ENCODE results near the gene PPARA.

DNA sequence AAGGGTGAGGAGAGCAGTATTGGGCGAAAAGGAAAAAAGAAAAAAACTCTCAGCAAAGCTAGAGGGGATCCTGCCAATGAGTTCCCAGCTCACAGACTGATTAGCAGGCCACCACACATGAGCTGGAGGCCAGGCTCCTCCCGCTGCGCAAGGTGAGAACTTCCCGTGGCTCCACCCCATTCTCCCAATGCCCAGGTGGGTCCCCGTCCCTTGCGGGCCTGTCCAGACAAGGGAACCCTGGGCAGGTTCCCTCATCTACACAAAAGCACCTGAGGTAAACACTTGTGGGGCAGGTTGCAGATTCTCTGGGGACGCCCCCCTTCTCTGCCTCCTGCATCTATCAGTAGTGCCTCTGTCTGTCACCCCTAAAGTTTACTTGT lies 53.3 kb downstream of the PPARA start:
- TF ChIP-seq POLR2A (IDR thresholded peaks at IDR 0.05) (no peak), POLR2AphosphoS5 (IDR thresholded peaks at IDR 0.05) (no peak), EP300 (IDR thresholded peaks at IDR 0.05) (no peak)
- TF ChIP-seq, protein P1, sequence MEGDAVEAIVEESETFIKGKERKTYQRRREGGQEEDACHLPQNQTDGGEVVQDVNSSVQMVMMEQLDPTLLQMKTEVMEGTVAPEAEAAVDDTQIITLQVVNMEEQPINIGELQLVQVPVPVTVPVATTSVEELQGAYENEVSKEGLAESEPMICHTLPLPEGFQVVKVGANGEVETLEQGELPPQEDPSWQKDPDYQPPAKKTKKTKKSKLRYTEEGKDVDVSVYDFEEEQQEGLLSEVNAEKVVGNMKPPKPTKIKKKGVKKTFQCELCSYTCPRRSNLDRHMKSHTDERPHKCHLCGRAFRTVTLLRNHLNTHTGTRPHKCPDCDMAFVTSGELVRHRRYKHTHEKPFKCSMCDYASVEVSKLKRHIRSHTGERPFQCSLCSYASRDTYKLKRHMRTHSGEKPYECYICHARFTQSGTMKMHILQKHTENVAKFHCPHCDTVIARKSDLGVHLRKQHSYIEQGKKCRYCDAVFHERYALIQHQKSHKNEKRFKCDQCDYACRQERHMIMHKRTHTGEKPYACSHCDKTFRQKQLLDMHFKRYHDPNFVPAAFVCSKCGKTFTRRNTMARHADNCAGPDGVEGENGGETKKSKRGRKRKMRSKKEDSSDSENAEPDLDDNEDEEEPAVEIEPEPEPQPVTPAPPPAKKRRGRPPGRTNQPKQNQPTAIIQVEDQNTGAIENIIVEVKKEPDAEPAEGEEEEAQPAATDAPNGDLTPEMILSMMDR (IDR thresholded peaks at IDR 0.05) = no peak

All from upper lobe of left lung (tissue), 4 donors.